Measurements from ENCODE around the gene RABGAP1L.
"Not testable (repeated sequence)": the region's sequence is repeated elsewhere in the genome, so short reads cannot be mapped to it uniquely, and the experiment has no call there.

RABGAP1L gene

GRCh38 chr1:174358786-174359453 is 199.6 kb downstream of the RABGAP1L start:
- DNase-seq (ENCODE audit: low read depth in 2 of 2): no peak

GRCh38 chr1:174359454-174359805 is 200.1 kb downstream of the RABGAP1L start:
- DNase-seq (ENCODE audit: low read depth in 2 of 2): no peak

- no peak for DNase-seq (ENCODE audit: low read depth in 2 of 2)
Observed at GRCh38 chr1:174364996-174365736, 205.8 kb downstream of the RABGAP1L start.

- DNase-seq (ENCODE audit: low read depth in 2 of 2): no peak
Observed at GRCh38 chr1:174366946-174367345, 207.6 kb downstream of the RABGAP1L start.

- DNase-seq (ENCODE audit: low read depth in 2 of 2): no peak
Observed at GRCh38 chr1:174367892-174368291, 208.6 kb downstream of the RABGAP1L start.

GRCh38 chr1:174376030-174376429 is 216.7 kb downstream of the RABGAP1L start:
- no peak for DNase-seq (ENCODE audit: low read depth in 2 of 2)

- DNase-seq (ENCODE audit: low read depth in 2 of 2): no peak
Observed at GRCh38 chr1:174391716-174392115, 232.4 kb downstream of the RABGAP1L start.

- DNase-seq (ENCODE audit: low read depth in 2 of 2): no peak
Observed at GRCh38 chr1:174393885-174394284, 234.6 kb downstream of the RABGAP1L start.

- DNase-seq (ENCODE audit: low read depth in 2 of 2): no peak
Observed at GRCh38 chr1:174397261-174397660, 237.9 kb downstream of the RABGAP1L start.

GRCh38 chr1:174398246-174398645 is 238.9 kb downstream of the RABGAP1L start:
- DNase-seq (ENCODE audit: low read depth in 2 of 2): no peak

- no peak for DNase-seq (ENCODE audit: low read depth in 2 of 2)
Observed at GRCh38 chr1:174399211-174399610, 239.9 kb downstream of the RABGAP1L start.

GRCh38 chr1:174401075-174401474 is 241.8 kb downstream of the RABGAP1L start:
- no peak for DNase-seq (ENCODE audit: low read depth in 2 of 2)

- no peak for DNase-seq (ENCODE audit: low read depth in 2 of 2)
Observed at GRCh38 chr1:174405219-174405618, 245.9 kb downstream of the RABGAP1L start.

- DNase-seq (ENCODE audit: low read depth in 2 of 2): no peak
Observed at GRCh38 chr1:174406421-174406820, 247.1 kb downstream of the RABGAP1L start.

GRCh38 chr1:174407665-174408064 is 248.3 kb downstream of the RABGAP1L start:
- DNase-seq (ENCODE audit: low read depth in 2 of 2): no peak

- no peak for DNase-seq (ENCODE audit: low read depth in 2 of 2)
Observed at GRCh38 chr1:174408146-174408545, 248.8 kb downstream of the RABGAP1L start.

GRCh38 chr1:174409801-174410200 is 250.5 kb downstream of the RABGAP1L start:
- not testable (repeated sequence) for DNase-seq (ENCODE audit: low read depth in 2 of 2)

- DNase-seq (ENCODE audit: low read depth in 2 of 2): no peak
Observed at GRCh38 chr1:174413632-174414031, 254.3 kb downstream of the RABGAP1L start.

GRCh38 chr1:174414203-174414602 is 254.9 kb downstream of the RABGAP1L start:
- DNase-seq (ENCODE audit: low read depth in 2 of 2): no peak

GRCh38 chr1:174415506-174415905 is 256.2 kb downstream of the RABGAP1L start:
- no peak for DNase-seq (ENCODE audit: low read depth in 2 of 2)

GRCh38 chr1:174417921-174418320 is 258.6 kb downstream of the RABGAP1L start:
- DNase-seq (ENCODE audit: low read depth in 2 of 2): no peak

GRCh38 chr1:174425121-174425520 is 265.8 kb downstream of the RABGAP1L start:
- DNase-seq (ENCODE audit: low read depth in 2 of 2): no peak

GRCh38 chr1:174426153-174426552 is 266.8 kb downstream of the RABGAP1L start:
- no peak for DNase-seq (ENCODE audit: low read depth in 2 of 2)

All from stimulated activated CD8-positive, alpha-beta memory T cell treated with anti-CD3 and anti-CD28 coated beads, Interleukin-7, amount 100 ng/mL, for 1 hour (primary cell).